ENCODE measurements around the gene MACROD1.

- TF ChIP-seq RAD21 (IDR thresholded peaks at IDR 0.05; ENCODE audit: low read depth) (no peak), EP300 (IDR thresholded peaks at IDR 0.05; ENCODE audit: borderline replicate concordance) (no peak), CREB1 (IDR thresholded peaks at IDR 0.05; ENCODE audit: low read depth) (no peak), TAF1 (IDR thresholded peaks at IDR 0.05; ENCODE audit: low read depth) (no peak), REST (IDR thresholded peaks at IDR 0.05; ENCODE audit: low read depth) (no peak), NFIC (IDR thresholded peaks at IDR 0.05) (no peak), TCF12 (IDR thresholded peaks at IDR 0.05; ENCODE audit: low read depth) (no peak), ZBTB7A (IDR thresholded peaks at IDR 0.05; ENCODE audit: low read depth) (no peak), TEAD4 (IDR thresholded peaks at IDR 0.05) (no peak), FOXM1 (IDR thresholded peaks at IDR 0.05; ENCODE audit: borderline replicate concordance, low read depth) (no peak), YY1 (IDR thresholded peaks at IDR 0.05; ENCODE audit: low read depth) (no peak)
- TF ChIP-seq, protein P1, sequence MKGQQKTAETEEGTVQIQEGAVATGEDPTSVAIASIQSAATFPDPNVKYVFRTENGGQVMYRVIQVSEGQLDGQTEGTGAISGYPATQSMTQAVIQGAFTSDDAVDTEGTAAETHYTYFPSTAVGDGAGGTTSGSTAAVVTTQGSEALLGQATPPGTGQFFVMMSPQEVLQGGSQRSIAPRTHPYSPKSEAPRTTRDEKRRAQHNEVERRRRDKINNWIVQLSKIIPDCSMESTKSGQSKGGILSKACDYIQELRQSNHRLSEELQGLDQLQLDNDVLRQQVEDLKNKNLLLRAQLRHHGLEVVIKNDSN (IDR thresholded peaks at IDR 0.05): no peak
- TF ChIP-seq, protein P2, sequence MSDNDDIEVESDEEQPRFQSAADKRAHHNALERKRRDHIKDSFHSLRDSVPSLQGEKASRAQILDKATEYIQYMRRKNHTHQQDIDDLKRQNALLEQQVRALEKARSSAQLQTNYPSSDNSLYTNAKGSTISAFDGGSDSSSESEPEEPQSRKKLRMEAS (IDR thresholded peaks at IDR 0.05): no peak
Measured at GRCh38 chr11:64021757-64022093, 144.2 kb downstream of the MACROD1 start.

Data from Ishikawa (cell line).